CD8-positive, alpha-beta memory T cell (primary cell): ENCODE results near the gene TACR2. TPM values are rescaled to one million over a fixed set of nuclear protein-coding genes. Genes with fewer than 3 reads are reported as not detected.
A peak's percentile ranks its signal among the peaks of the same experiment; 100 is the strongest.

Source experiments
- CTCF ChIA-PET: fragments of 350-600 bp; sonication (Branson Sonifier 250); formaldehyde crosslinking; loops from one replicate; lab custom pipeline; 2021; ENCODE audit warnings: antibody characterized with exemption; lab: Charles Lee
- POLR2A ChIA-PET: fragments of 350-600 bp; sonication (Branson Sonifier 250); formaldehyde crosslinking; loops from one replicate; lab custom pipeline; 2021; ENCODE audit warnings: antibody characterized with exemption; lab: Charles Lee
- DNase-seq, 5 donors: peaks; one replicate each; pipeline versions ENCODE4 v3.0.0 to v3.0.0-alpha.2; 2020 to 2022; ENCODE audit warnings: mixed read lengths in 1 of 5
- H3K27ac ChIP-seq: one replicate; pipeline ENCODE4 v1.7.0; 2013; ENCODE audit warnings: low read depth, mild to moderate bottlenecking, low read length, moderate library complexity
- H3K27me3 ChIP-seq: 2 replicates; pipeline ENCODE4 v1.7.0; 2013; ENCODE audit warnings: low read length, mild to moderate bottlenecking; ENCODE audit not compliant: insufficient read depth, poor library complexity, severe bottlenecking
- H3K36me3 ChIP-seq: 2 replicates; pipeline ENCODE4 v1.7.0; 2013; ENCODE audit warnings: mild to moderate bottlenecking, low read length, moderate library complexity; ENCODE audit not compliant: insufficient read depth
- H3K4me1 ChIP-seq: 2 replicates; pipeline ENCODE4 v1.7.0; 2013; ENCODE audit warnings: mild to moderate bottlenecking, low read length, moderate library complexity; ENCODE audit not compliant: insufficient read depth
- H3K4me3 ChIP-seq: 2 replicates; pipeline ENCODE4 v1.7.0; 2013; ENCODE audit warnings: mild to moderate bottlenecking, low read length
- H3K9me3 ChIP-seq: 2 replicates; pipeline ENCODE4 v1.7.0; 2013; ENCODE audit warnings: mild to moderate bottlenecking, low read length
- H3K27ac Mint-ChIP-seq, 8 donors: one replicate each; pipeline ENCODE4 v1.8.0; 2020 to 2021; ENCODE audit warnings: mixed read lengths in 8 of 8, mild to moderate bottlenecking in 6 of 8, inconsistent platforms in 3 of 8, moderate library complexity in 3 of 8
- H3K27me3 Mint-ChIP-seq, 2 donors: one replicate each; pipeline ENCODE4 v1.8.0; 2020 to 2021; ENCODE audit warnings: mixed read lengths in 2 of 2, mild to moderate bottlenecking in 1 of 2, moderate library complexity in 1 of 2
- H3K36me3 Mint-ChIP-seq, 3 donors: one replicate each; pipeline ENCODE4 v1.8.0; 2020 to 2021; ENCODE audit warnings: mixed read lengths in 3 of 3, inconsistent platforms in 1 of 3, mild to moderate bottlenecking in 1 of 3
- H3K4me1 Mint-ChIP-seq, 3 donors: one replicate each; pipeline ENCODE4 v1.8.0; 2020 to 2021; ENCODE audit warnings: mixed read lengths in 3 of 3, inconsistent platforms in 1 of 3, mild to moderate bottlenecking in 1 of 3
- H3K4me3 Mint-ChIP-seq, 7 donors: one replicate each; pipeline ENCODE4 v1.8.0; 2020 to 2021; ENCODE audit warnings: mixed read lengths in 7 of 7, mild to moderate bottlenecking in 6 of 7, moderate library complexity in 4 of 7, inconsistent platforms in 2 of 7
- H3K9me3 Mint-ChIP-seq, 5 donors: one replicate each; pipeline ENCODE4 v1.8.0; 2020 to 2022; ENCODE audit warnings: mixed read lengths in 5 of 5, mild to moderate bottlenecking in 3 of 5, moderate library complexity in 2 of 5, inconsistent platforms in 1 of 5
- polyA plus RNA-seq: library from polyadenylated mRNA; unstranded; fragments of 300-500 nt; fragmentation: Illumina TruSeq; gene quantifications from one replicate; pipeline ENCODE4 v1.2.3, GENCODE V29; 2021
- total RNA-seq, 2 experiments: library from RNA; stranded (reverse); gene quantifications; one replicate each; pipeline ENCODE4 v1.2.3, GENCODE V29; 2021

The TACR2 gene
- total and polyA plus RNA-seq, 3 experiments from 2014 or later, result not detected

- Histone ChIP-seq H3K9me3 (no peaks in the 10 kb centered on the region), H3K4me1 (no peaks in the 10 kb centered on the region), H3K27ac (no peak overlapping the region), H3K36me3 (no peaks in the 10 kb centered on the region), H3K4me3 (no peak overlapping the region), H3K27me3 (no peaks in the 10 kb centered on the region)
- ChIA-PET CTCF (no interaction called here), POLR2A (no interaction called here)
- DNase-seq, result no peak
- H3K4me1 Mint-ChIP-seq, result no peaks in the 10 kb centered on the region
- peak overlapping the region in 1 of 8 donors; percentile 51 for H3K27ac Mint-ChIP-seq
- H3K36me3 Mint-ChIP-seq, result peaks cover 0 to 2% (median 0%) of the 10 kb centered on the region in 3 donors
- H3K4me3 Mint-ChIP-seq, result no peak overlapping the region
- no peaks in the 10 kb centered on the region for H3K9me3 Mint-ChIP-seq
- H3K27me3 Mint-ChIP-seq, result peaks cover 7 to 10% of the 10 kb centered on the region in 2 donors
Measured at GRCh38 chr10:69437321-69438259, 20.9 kb upstream of the TACR2 start.

- Histone ChIP-seq H3K9me3 (no peaks in the 10 kb centered on the region), H3K27ac (no peak overlapping the region), H3K27me3 (no peaks in the 10 kb centered on the region), H3K4me1 (no peaks in the 10 kb centered on the region), H3K36me3 (no peaks in the 10 kb centered on the region), H3K4me3 (no peak overlapping the region)
- DNase-seq, result no peak
- Mint-ChIP-seq H3K4me1 (no peaks in the 10 kb centered on the region), H3K4me3 (no peak overlapping the region), H3K9me3 (no peaks in the 10 kb centered on the region), H3K27me3 (peaks cover 6 to 7% of the 10 kb centered on the region in 2 donors), H3K36me3 (peaks cover 0 to 2% (median 0%) of the 10 kb centered on the region in 3 donors), H3K27ac (no peak overlapping the region)
- ChIA-PET POLR2A (no interaction called here), CTCF (no interaction called here)
Measured at GRCh38 chr10:69435966-69436520, 19.3 kb upstream of the TACR2 start.

- CTCF ChIA-PET, result interaction anchor here (2.1 kb wide), 1 partner anchor 15 kb away, joined by 9 read pairs; no protein-coding TSS in a partner anchor
- Mint-ChIP-seq H3K4me1 (no peaks in the 10 kb centered on the region), H3K27me3 (peaks cover 3 to 6% of the 10 kb centered on the region in 2 donors), H3K4me3 (no peak overlapping the region), H3K36me3 (peaks cover 0 to 2% (median 0%) of the 10 kb centered on the region in 3 donors), H3K9me3 (no peaks in the 10 kb centered on the region), H3K27ac (no peak overlapping the region)
- Histone ChIP-seq H3K9me3 (no peaks in the 10 kb centered on the region), H3K27ac (no peak overlapping the region), H3K27me3 (no peaks in the 10 kb centered on the region), H3K36me3 (no peaks in the 10 kb centered on the region), H3K4me1 (no peaks in the 10 kb centered on the region), H3K4me3 (no peak overlapping the region)
- DNase-seq, result no peak
- POLR2A ChIA-PET, result no interaction called here
Measured at GRCh38 chr10:69434926-69435325, 18.2 kb upstream of the TACR2 start.

- POLR2A ChIA-PET, result no interaction called here
- H3K36me3 Mint-ChIP-seq, result peaks cover 0 to 2% (median 0%) of the 10 kb centered on the region in 3 donors
- no peak overlapping the region for H3K4me3 Mint-ChIP-seq
- H3K9me3 ChIP-seq, result no peaks in the 10 kb centered on the region
- H3K27me3 ChIP-seq, result no peaks in the 10 kb centered on the region
- no peak overlapping the region for H3K4me3 ChIP-seq
- no peak for DNase-seq
- no peaks in the 10 kb centered on the region for H3K9me3 Mint-ChIP-seq
- H3K4me1 ChIP-seq, result no peaks in the 10 kb centered on the region
- CTCF ChIA-PET, result interaction anchor here (1.3 to 2.1 kb wide), 2 partner anchors 9 to 15 kb away, joined by 3 to 9 read pairs; no protein-coding TSS in a partner anchor
- no peak overlapping the region for H3K27ac Mint-ChIP-seq
- no peak overlapping the region for H3K27ac ChIP-seq
- peaks cover 2 to 6% of the 10 kb centered on the region in 2 donors for H3K27me3 Mint-ChIP-seq
- H3K4me1 Mint-ChIP-seq, result no peaks in the 10 kb centered on the region
- H3K36me3 ChIP-seq, result no peaks in the 10 kb centered on the region
Measured at GRCh38 chr10:69434169-69434568, 17.5 kb upstream of the TACR2 start.

DNA sequence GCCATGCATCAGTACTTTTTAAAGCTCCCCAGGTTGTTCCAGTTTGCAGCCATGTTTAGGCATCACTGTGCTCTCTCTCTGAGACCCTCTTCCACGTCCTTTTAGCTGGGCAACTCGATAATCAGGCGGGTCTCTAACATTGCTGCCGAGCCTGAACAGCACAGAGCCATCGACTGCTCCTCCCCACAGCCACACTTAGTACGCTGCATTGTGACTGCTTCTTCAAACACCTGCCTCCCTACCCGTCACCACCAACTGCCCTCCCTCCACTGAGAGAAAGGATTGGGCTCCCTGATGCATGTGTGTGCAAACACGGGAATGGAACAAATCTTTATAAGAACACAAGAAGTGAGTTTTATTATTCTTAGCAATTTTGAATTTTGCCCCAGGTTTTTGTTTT, 11.4 kb upstream of the TACR2 start:
- Mint-ChIP-seq H3K27me3 (no peaks in the 10 kb centered on the region), H3K9me3 (no peaks in the 10 kb centered on the region), H3K4me1 (peaks cover 42 to 51% (median 49%) of the 10 kb centered on the region in 3 donors), H3K36me3 (no peaks in the 10 kb centered on the region), H3K27ac (peak overlapping the region in 6 of 8 donors; percentile 5 to 83 (median 66)), H3K4me3 (peak overlapping the region in 1 of 7 donors; percentile 46)
- H3K4me1 ChIP-seq, result peaks cover 35% of the 10 kb centered on the region
- DNase-seq, result no peak
- H3K4me3 ChIP-seq, result no peak overlapping the region
- H3K9me3 ChIP-seq, result no peaks in the 10 kb centered on the region
- H3K27me3 ChIP-seq, result no peaks in the 10 kb centered on the region
- H3K36me3 ChIP-seq, result no peaks in the 10 kb centered on the region
- CTCF ChIA-PET, result interaction anchor here (0.9 to 1.9 kb wide), 4 partner anchors 20 to 79 kb away, joined by 3 to 6 read pairs (median 4); no protein-coding TSS in a partner anchor
- POLR2A ChIA-PET, result no interaction called here
- no peak overlapping the region for H3K27ac ChIP-seq

GRCh38 chr10:69426376-69426727, 9.6 kb upstream of the TACR2 start:
- Histone ChIP-seq H3K27ac (peak overlapping the region; percentile 17), H3K4me3 (no peak overlapping the region), H3K9me3 (no peaks in the 10 kb centered on the region), H3K27me3 (no peaks in the 10 kb centered on the region), H3K36me3 (no peaks in the 10 kb centered on the region), H3K4me1 (peaks cover 40% of the 10 kb centered on the region)
- CTCF ChIA-PET, result interaction anchor here (0.7 to 2.9 kb wide), 2 partner anchors 18 to 232 kb away, joined by 3 to 12 read pairs; no protein-coding TSS in a partner anchor
- no peak for DNase-seq
- peaks cover 46 to 55% (median 51%) of the 10 kb centered on the region in 3 donors for H3K4me1 Mint-ChIP-seq
- peak overlapping the region; percentile 73 to 92 (median 86) for H3K27ac Mint-ChIP-seq
- H3K9me3 Mint-ChIP-seq, result no peaks in the 10 kb centered on the region
- H3K27me3 Mint-ChIP-seq, result peaks cover 0 to 5% of the 10 kb centered on the region in 2 donors
- H3K4me3 Mint-ChIP-seq, result peak overlapping the region in 1 of 7 donors; percentile 57
- POLR2A ChIA-PET, result no interaction called here
- H3K36me3 Mint-ChIP-seq, result no peaks in the 10 kb centered on the region

DNA sequence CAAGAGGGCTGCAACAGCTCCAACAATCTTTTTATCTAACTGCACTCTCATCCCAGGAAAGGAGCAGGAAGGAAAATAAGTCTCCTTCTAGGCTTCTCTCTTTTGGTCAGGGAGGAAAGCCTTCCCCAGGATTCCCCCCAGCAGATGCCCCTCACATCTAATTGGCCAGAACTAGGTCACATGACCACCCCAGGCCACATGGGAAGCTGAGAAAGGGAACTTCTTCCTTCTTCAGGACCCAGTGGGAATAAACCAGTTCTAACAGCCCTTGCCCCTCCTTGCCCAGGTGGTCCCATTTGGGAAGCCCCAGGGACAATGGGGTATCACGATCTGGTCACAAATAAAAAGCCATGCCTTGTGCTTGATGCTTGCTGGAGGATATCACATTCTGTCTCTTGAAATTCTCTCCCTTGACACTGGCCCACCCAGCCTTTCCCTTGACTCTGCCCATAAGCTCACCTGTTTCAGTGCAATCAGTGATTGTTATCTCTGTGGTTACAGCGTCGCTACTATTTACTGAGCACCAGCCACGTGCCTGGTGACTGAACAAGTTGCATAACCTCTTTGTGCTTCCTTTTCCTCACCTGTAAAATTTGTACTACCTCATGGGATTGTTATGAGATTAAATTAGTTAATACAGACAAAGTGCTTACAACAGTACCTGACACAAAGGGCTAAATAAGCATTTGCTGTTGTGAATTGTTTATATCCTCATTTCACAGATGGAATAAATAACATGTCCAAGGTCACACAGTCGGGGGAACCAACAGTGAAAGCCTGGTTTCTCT, 9.0 kb upstream of the TACR2 start:
- no peaks in the 10 kb centered on the region for H3K27me3 ChIP-seq
- H3K9me3 Mint-ChIP-seq, result no peaks in the 10 kb centered on the region
- DNase-seq, result peak; percentile 7 to 65 (median 56)
- H3K27me3 Mint-ChIP-seq, result peaks cover 0 to 5% of the 10 kb centered on the region in 2 donors
- no peaks in the 10 kb centered on the region for H3K36me3 ChIP-seq
- H3K4me1 Mint-ChIP-seq, result peaks cover 46 to 55% (median 51%) of the 10 kb centered on the region in 3 donors
- peaks cover 40% of the 10 kb centered on the region for H3K4me1 ChIP-seq
- no peaks in the 10 kb centered on the region for H3K9me3 ChIP-seq
- CTCF ChIA-PET, result interaction anchor here (0.7 to 2.9 kb wide), 3 partner anchors 8 to 82 kb away, joined by 3 to 12 read pairs (median 3); no protein-coding TSS in a partner anchor
- peak overlapping the region in 6 of 7 donors; percentile 7 to 57 (median 22) for H3K4me3 Mint-ChIP-seq
- peak overlapping the region; percentile 1 to 92 (median 82) for H3K27ac Mint-ChIP-seq
- peak overlapping the region; percentile 17 for H3K27ac ChIP-seq
- POLR2A ChIA-PET, result no interaction called here
- no peak overlapping the region for H3K4me3 ChIP-seq
- H3K36me3 Mint-ChIP-seq, result no peaks in the 10 kb centered on the region
